GM12878 (cell line): ENCODE measurements around the gene SHOC1. TPM values are rescaled to one million over a fixed set of nuclear protein-coding genes. Genes with fewer than 3 reads are reported as not detected.

ENCODE experiments used
- ATAC-seq: fragments of 200-7000 bp; cut with Tn5 transposase; 3 replicates; pipeline ENCODE4 v1.9.1; 2020; ENCODE audit warnings: mild to moderate bottlenecking, moderate library complexity
- BruUV-seq: library from RNA; stranded (reverse); fragments of 400-500 nt; replicated peaks from 2 replicates; lab custom pipeline; 2021; lab: Mats Ljungman, UMichigan
- CTCF ChIA-PET: fragments of 300-600 bp; sonication (Branson Sonifier 250); formaldehyde crosslinking; extraction: SDS; loops from one replicate; lab custom pipeline; 2021; ENCODE audit warnings: inconsistent platforms; lab: Yijun Ruan, JAX
- POLR2A ChIA-PET: fragments of 350-600 bp; formaldehyde crosslinking; extraction: SDS; loops from one replicate; lab custom pipeline; 2021; ENCODE audit warnings: inconsistent platforms; lab: Charles Lee
- RAD21 ChIA-PET: fragments of 300-600 bp; sonication (Branson Sonifier 250); formaldehyde crosslinking; loops from one replicate; lab custom pipeline; 2023; ENCODE audit warnings: antibody characterized with exemption; ENCODE audit not compliant: unreplicated experiment; lab: Charles Lee
- SMC1A ChIA-PET: fragments of 300-600 bp; sonication (Branson Sonifier 250); formaldehyde crosslinking; loops from one replicate; lab custom pipeline; 2023; ENCODE audit not compliant: unreplicated experiment, uncharacterized antibody; lab: Charles Lee
- DNase-seq: peaks from one replicate; pipeline ENCODE4 v3.0.0-alpha.2; 2011; ENCODE audit warnings: low read depth, low spot score
- FAIRE-seq: peaks from 3 replicates; lab custom pipeline; 2011; peaks lifted over from hg19 to GRCh38; lab: Jason Lieb, UNC
- H2AFZ ChIP-seq: 2 replicates; pipeline ENCODE4 v1.6.0; 2011; ENCODE audit warnings: low read depth, low read length, control low read depth; ENCODE audit not compliant: control insufficient read depth
- H3K27ac ChIP-seq: 2 replicates; pipeline ENCODE4 v1.5.1; 2011; ENCODE audit warnings: control low read depth; ENCODE audit not compliant: control insufficient read depth, insufficient read depth
- H3K27me3 ChIP-seq, 2 experiments: replicated peaks in 1 of 2; 2 replicates each; pipeline versions ENCODE4 v1.6.0 to v1.6.1; 2011; ENCODE audit warnings: low read length in 1 of 2; ENCODE audit not compliant: control insufficient read depth in 2 of 2, insufficient read depth in 2 of 2
- H3K36me3 ChIP-seq, 2 experiments: 2 replicates each; pipeline ENCODE4 v1.5.1; 2011; ENCODE audit warnings: low read length in 1 of 2; ENCODE audit not compliant: control insufficient read depth in 2 of 2, insufficient read depth in 2 of 2
- H3K4me1 ChIP-seq: 2 replicates; pipeline ENCODE4 v1.6.1; 2011; ENCODE audit warnings: mild to moderate bottlenecking, low read length, moderate library complexity, mixed read lengths; ENCODE audit not compliant: control insufficient read depth, insufficient read depth
- H3K4me2 ChIP-seq: 2 replicates; pipeline ENCODE4 v1.6.0; 2011; ENCODE audit warnings: control low read depth; ENCODE audit not compliant: control insufficient read depth, insufficient read depth
- H3K4me3 ChIP-seq: fragments of 200-600 bp; sonication (generic); 2 replicates; pipeline ENCODE4 v1.5.1; 2016
- H3K79me2 ChIP-seq: 2 replicates; pipeline ENCODE4 v1.6.0; 2011; ENCODE audit warnings: low read length; ENCODE audit not compliant: control insufficient read depth, insufficient read depth
- H3K9ac ChIP-seq: 2 replicates; pipeline ENCODE4 v1.8.0; 2011; ENCODE audit warnings: low read length, control low read depth, mixed read lengths; ENCODE audit not compliant: control insufficient read depth, insufficient read depth
- H3K9me3 ChIP-seq: replicated peaks from 3 replicates; pipeline ENCODE4 v1.5.1; 2011; ENCODE audit warnings: mild to moderate bottlenecking, low read length; ENCODE audit not compliant: control insufficient read depth, insufficient read depth
- H4K20me1 ChIP-seq: 2 replicates; pipeline ENCODE4 v1.6.0; 2011; ENCODE audit not compliant: control insufficient read depth, insufficient read depth
- CEBPB ChIP-seq, 2 experiments: fragments of 150-350 bp in 1 of 2; IDR thresholded peaks; 2 replicates each; pipeline ENCODE4 v1.6.1; 2012 to 2014; ENCODE audit warnings: low read depth in 2 of 2, low read length in 2 of 2, borderline replicate concordance in 1 of 2, inconsistent platforms in 1 of 2
- ESRRA ChIP-seq: IDR thresholded peaks from 2 replicates; pipeline ENCODE4 v1.6.1; 2012; ENCODE audit warnings: mild to moderate bottlenecking, low read length, improper control_type of control experiment
- ETV6 ChIP-seq, 2 experiments: fragments of 450-650 bp in 1 of 2; IDR thresholded peaks in 1 of 2; conservative IDR thresholded peaks in 1 of 2; 2 replicates each; pipeline ENCODE4 v1.6.1; 2014; ENCODE audit warnings: antibody characterized with exemption in 1 of 2, borderline replicate concordance in 1 of 2, low read depth in 1 of 2, mild to moderate bottlenecking in 1 of 2, moderate library complexity in 1 of 2
- EZH2 ChIP-seq: IDR thresholded peaks from 2 replicates; pipeline ENCODE4 v1.6.1; 2012; ENCODE audit warnings: low read depth, mild to moderate bottlenecking, control low read depth, inconsistent platforms, low read length, borderline replicate concordance; ENCODE audit not compliant: control insufficient read depth
- GABPA ChIP-seq: IDR thresholded peaks from 2 replicates; pipeline ENCODE4 v1.6.1; 2014; ENCODE audit warnings: antibody characterized with exemption, low read depth, mild to moderate bottlenecking, inconsistent platforms
- SIN3A ChIP-seq: IDR thresholded peaks from 2 replicates; pipeline ENCODE4 v1.6.1; 2012; ENCODE audit warnings: low read depth, low read length, improper control_type of control experiment
- SIX5 ChIP-seq: IDR thresholded peaks from 2 replicates; pipeline ENCODE4 v1.6.1; 2011; ENCODE audit warnings: mild to moderate bottlenecking, low read depth, low read length, moderate library complexity; ENCODE audit not compliant: severe bottlenecking
- TCF12 ChIP-seq: IDR thresholded peaks from 2 replicates; pipeline ENCODE4 v1.6.1; 2011; ENCODE audit warnings: low read depth, mild to moderate bottlenecking, low read length
- WGBS: methylation state at CpG from one replicate; pipeline ENCODE4 v1.1.6; 2016; ENCODE audit warnings: low lambda C conversion rate; ENCODE audit not compliant: insufficient replicate concordance, insufficient coverage; ENCODE audit errors: missing lambda C conversion rate; 5-methylcytosine and 5-hydroxymethylcytosine counted together
- in situ Hi-C: fragments of 300-500 bp; cut with MboI; formaldehyde crosslinking; loops from 9 replicates; pipeline ENCODE4 v1.14.3; 2018; ENCODE audit warnings: mixed read lengths
- intact Hi-C: fragments of 100-400 bp; cut with micrococcal nuclease; formaldehyde crosslinking; loops from one replicate; pipeline ENCODE4 v1.14.2; 2022; ENCODE audit not compliant: unreplicated experiment
- polyA plus RNA-seq, 11 experiments: library from polyadenylated mRNA; depleted of rRNA in 4 of 11; unstranded in 6 of 11; stranded (reverse) in 5 of 11; fragments of >200 nt; fragmentation: Nextera tagmentation in 4 of 11; fragmentation: Illumina TruSeq in 1 of 11; extraction: Ambion mirVana in 4 of 11; extraction: Trizol in 1 of 11; gene quantifications; 1 replicate in 1 of 11; 2 replicates in 10 of 11; pipeline versions ENCODE4 v1.2.1 to v1.2.3, GENCODE V29; 2011 to 2016; ENCODE audit warnings: inconsistent platforms in 2 of 11, missing spikeins in 2 of 11, low read depth in 1 of 11
- total RNA-seq, 4 experiments: library from RNA; depleted of rRNA in 3 of 4; stranded (reverse); fragments of >200 nt in 3 of 4; fragmentation: Illumina TruSeq in 1 of 4; extraction: Trizol in 1 of 4; gene quantifications; 2 replicates each; pipeline versions ENCODE4 v1.2.1 to v1.2.3, GENCODE V29; 2013 to 2021
- TF ChIP-seq, protein P1 (sequence below), 3 experiments: IDR thresholded peaks in 2 of 3; conservative IDR thresholded peaks in 1 of 3; 2 replicates each; pipeline ENCODE4 v1.5.1; 2011; ENCODE audit warnings: low read depth in 3 of 3, low read length in 3 of 3, mild to moderate bottlenecking in 3 of 3, control low read depth in 2 of 3, moderate library complexity in 2 of 3, inconsistent platforms in 1 of 3, mixed read lengths in 1 of 3; ENCODE audit not compliant: control insufficient read depth in 2 of 3, insufficient read depth in 1 of 3; ENCODE audit errors: extremely low read depth in 1 of 3
- TF ChIP-seq, protein P2 (sequence below): IDR thresholded peaks from 2 replicates; pipeline ENCODE4 v1.6.1; 2012; ENCODE audit warnings: low read depth, low read length, improper control_type of control experiment

The SHOC1 gene
- total and polyA plus RNA-seq, 10 of the 15 experiments (the other 5 are each of a cell fraction or from before 2014, with no cell fraction given), result under 0.01 to 0.11 (median 0.04) TPM; not detected in 3

DNA sequence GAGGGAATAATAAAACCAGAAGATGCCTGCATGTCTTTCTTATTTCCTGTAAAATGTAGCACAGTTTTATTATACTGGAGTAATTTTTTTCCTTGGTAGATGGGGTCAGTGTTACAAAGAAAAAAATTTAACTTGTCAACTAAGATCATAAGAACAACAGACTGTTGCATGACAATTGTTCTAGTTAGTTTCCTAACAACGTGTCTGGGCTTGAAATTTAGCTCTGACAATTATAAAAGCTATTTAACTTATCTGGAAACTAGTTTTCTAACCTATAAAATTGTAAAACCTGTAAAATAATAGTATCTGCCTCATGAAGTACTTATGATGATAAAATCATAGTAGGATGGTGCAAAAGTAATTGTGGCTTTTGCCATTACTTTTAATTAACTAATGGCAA lies 4.9 kb downstream of the SHOC1 start:
- WGBS, result 32% methylated on average over 1 of the region's 1 CpG
- no peak overlapping the region for H3K4me3 ChIP-seq
- ChIA-PET SMC1A (no interaction called here), POLR2A (no interaction called here), RAD21 (interaction anchor here (0.6 kb wide), 1 partner anchor 11 kb away, joined by 3 read pairs; no protein-coding TSS in a partner anchor)
- H3K27ac ChIP-seq, result no peak overlapping the region
- ATAC-seq (no peak), DNase-seq (no peak), FAIRE-seq (no peak)
- in situ Hi-C loops, result no loop called here
- H2AFZ ChIP-seq, result no peak overlapping the region
- intact Hi-C loops, result no loop called here
- no peaks in the 10 kb centered on the region for H4K20me1 ChIP-seq
- no peak overlapping the region for H3K9ac ChIP-seq
- no peaks in the 10 kb centered on the region for H3K79me2 ChIP-seq
- no TSS peak for BruUV-seq
- H3K4me1 ChIP-seq, result no peaks in the 10 kb centered on the region
- H3K36me3 ChIP-seq, result no peaks in the 10 kb centered on the region
- no peak for TF ChIP-seq EZH2
- TF ChIP-seq ETV6 (conservative IDR thresholded peaks at IDR 0.05 in 1 of 2, IDR thresholded peaks at IDR 0.05 in 1 of 2; ENCODE audit: borderline replicate concordance in 1 of 2, low read depth in 1 of 2), result no peak
- no peak for TF ChIP-seq TCF12
- TF ChIP-seq, protein P1, sequence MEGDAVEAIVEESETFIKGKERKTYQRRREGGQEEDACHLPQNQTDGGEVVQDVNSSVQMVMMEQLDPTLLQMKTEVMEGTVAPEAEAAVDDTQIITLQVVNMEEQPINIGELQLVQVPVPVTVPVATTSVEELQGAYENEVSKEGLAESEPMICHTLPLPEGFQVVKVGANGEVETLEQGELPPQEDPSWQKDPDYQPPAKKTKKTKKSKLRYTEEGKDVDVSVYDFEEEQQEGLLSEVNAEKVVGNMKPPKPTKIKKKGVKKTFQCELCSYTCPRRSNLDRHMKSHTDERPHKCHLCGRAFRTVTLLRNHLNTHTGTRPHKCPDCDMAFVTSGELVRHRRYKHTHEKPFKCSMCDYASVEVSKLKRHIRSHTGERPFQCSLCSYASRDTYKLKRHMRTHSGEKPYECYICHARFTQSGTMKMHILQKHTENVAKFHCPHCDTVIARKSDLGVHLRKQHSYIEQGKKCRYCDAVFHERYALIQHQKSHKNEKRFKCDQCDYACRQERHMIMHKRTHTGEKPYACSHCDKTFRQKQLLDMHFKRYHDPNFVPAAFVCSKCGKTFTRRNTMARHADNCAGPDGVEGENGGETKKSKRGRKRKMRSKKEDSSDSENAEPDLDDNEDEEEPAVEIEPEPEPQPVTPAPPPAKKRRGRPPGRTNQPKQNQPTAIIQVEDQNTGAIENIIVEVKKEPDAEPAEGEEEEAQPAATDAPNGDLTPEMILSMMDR (IDR thresholded peaks at IDR 0.05 in 2 of 3, conservative IDR thresholded peaks at IDR 0.05 in 1 of 3; ENCODE audit: control insufficient read depth in 2 of 3, extremely low read depth in 1 of 3, insufficient read depth in 1 of 3, low read depth in 3 of 3, low read length in 3 of 3), result no peak
- TF ChIP-seq GABPA, result no peak
- no peak for TF ChIP-seq SIX5
- no peak for TF ChIP-seq CEBPB (IDR thresholded peaks at IDR 0.05; ENCODE audit: borderline replicate concordance in 1 of 2, low read depth in 2 of 2, low read length in 2 of 2)
- TF ChIP-seq, protein P2, sequence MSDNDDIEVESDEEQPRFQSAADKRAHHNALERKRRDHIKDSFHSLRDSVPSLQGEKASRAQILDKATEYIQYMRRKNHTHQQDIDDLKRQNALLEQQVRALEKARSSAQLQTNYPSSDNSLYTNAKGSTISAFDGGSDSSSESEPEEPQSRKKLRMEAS, result no peak
- TF ChIP-seq SIN3A, result no peak
- TF ChIP-seq ESRRA, result no peak
- TF ChIP-seq, all 136 proteins: peak for 0
- Histone ChIP-seq H3K27me3 (no peaks in the 10 kb centered on the region), H3K9me3 (no peaks in the 10 kb centered on the region; the same call in 1 of the 3 replicates), H3K4me2 (no peak overlapping the region)
- CTCF ChIA-PET, result no interaction called here
